HG03064 (cell line): Measurements from ENCODE around the gene CDH4.

Source experiments
- ATAC-seq: cut with Tn5 transposase; IDR thresholded peaks from one replicate; pipeline ENCODE4 v1.9.1; 2021; ENCODE audit warnings: low read depth; ENCODE audit not compliant: unreplicated experiment

The CDH4 gene

GRCh38 chr20:61835791-61836350, 583.8 kb downstream of the CDH4 start:
- ATAC-seq, result no peak

GRCh38 chr20:61837200-61837599, 585.1 kb downstream of the CDH4 start:
- no peak for ATAC-seq

GRCh38 chr20:61839223-61839911, 587.3 kb downstream of the CDH4 start:
- ATAC-seq, result no peak

- ATAC-seq, result no peak
Measured at GRCh38 chr20:61839912-61840778, 588.1 kb downstream of the CDH4 start.

- ATAC-seq, result no peak
Measured at GRCh38 chr20:61840779-61841455, 588.9 kb downstream of the CDH4 start.

GRCh38 chr20:61841551-61841950, 589.5 kb downstream of the CDH4 start:
- ATAC-seq, result no peak

GRCh38 chr20:61841966-61842365, 589.9 kb downstream of the CDH4 start:
- ATAC-seq, result no peak

GRCh38 chr20:61844621-61845020, 592.6 kb downstream of the CDH4 start:
- no peak for ATAC-seq

- no peak for ATAC-seq
Measured at GRCh38 chr20:61845233-61845671, 593.2 kb downstream of the CDH4 start.

GRCh38 chr20:61846074-61846473, 594.0 kb downstream of the CDH4 start:
- ATAC-seq, result no peak

GRCh38 chr20:61846741-61847419, 594.8 kb downstream of the CDH4 start:
- no peak for ATAC-seq

- no peak for ATAC-seq
Measured at GRCh38 chr20:61847420-61847748, 595.3 kb downstream of the CDH4 start.

GRCh38 chr20:61847986-61848385, 595.9 kb downstream of the CDH4 start:
- no peak for ATAC-seq

GRCh38 chr20:61848851-61849250, 596.8 kb downstream of the CDH4 start:
- no peak for ATAC-seq

- ATAC-seq, result no peak
Measured at GRCh38 chr20:61849376-61849775, 597.3 kb downstream of the CDH4 start.

- ATAC-seq, result no peak
Measured at GRCh38 chr20:61849822-61850221, 597.8 kb downstream of the CDH4 start.

- no peak for ATAC-seq
Measured at GRCh38 chr20:61850457-61850856, 598.4 kb downstream of the CDH4 start.

GRCh38 chr20:61850926-61851900, 599.2 kb downstream of the CDH4 start:
- no peak for ATAC-seq

GRCh38 chr20:61852268-61853072, 600.4 kb downstream of the CDH4 start:
- no peak for ATAC-seq
